ENCODE measurements around the gene HSD17B12.
A peak's percentile ranks its signal among the peaks of the same experiment; 100 is the strongest.

The HSD17B12 gene

DNA sequence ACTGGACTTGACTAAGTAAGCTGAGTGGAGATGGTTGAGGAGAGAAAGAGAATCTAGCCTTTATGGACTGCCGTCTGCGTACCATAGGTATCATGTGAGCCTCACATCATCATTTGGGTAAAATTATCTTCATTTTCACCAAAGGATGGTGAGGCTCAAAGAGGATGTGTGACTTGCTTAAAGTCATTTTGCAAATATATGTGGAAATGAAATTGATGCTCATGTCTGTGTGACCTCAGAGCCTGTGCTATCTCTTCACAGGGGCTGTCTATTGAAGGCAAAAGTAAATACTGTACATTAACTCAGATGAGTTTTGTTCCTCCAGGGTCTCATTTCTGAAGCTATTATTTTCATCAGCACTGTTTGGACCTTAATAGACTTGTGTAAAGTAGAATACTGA lies 116.8 kb downstream of the HSD17B12 start:
- DNase-seq (ENCODE audit: low read depth in 1 of 2, low spot score in 1 of 2), result no peak

DNA sequence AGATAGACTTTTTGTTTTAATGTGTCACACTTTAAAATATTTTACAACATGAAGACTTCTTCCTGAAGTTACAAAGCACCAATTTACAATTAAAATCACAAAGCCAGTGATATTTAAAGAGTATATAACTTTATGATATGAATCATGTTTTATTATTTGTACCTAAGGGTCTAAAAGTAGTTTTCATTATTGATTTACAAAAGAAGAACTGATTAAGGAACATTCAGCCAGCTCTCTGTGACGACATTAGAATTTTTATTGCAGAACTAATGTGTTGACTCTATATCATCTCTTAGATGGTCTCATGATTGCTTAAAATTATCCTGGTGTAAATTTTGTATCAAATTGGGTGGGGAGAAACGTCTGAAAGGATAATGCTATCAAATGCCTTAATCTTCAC lies 117.3 kb downstream of the HSD17B12 start:
- no peak for DNase-seq (ENCODE audit: low read depth in 1 of 2, low spot score in 1 of 2)

DNA sequence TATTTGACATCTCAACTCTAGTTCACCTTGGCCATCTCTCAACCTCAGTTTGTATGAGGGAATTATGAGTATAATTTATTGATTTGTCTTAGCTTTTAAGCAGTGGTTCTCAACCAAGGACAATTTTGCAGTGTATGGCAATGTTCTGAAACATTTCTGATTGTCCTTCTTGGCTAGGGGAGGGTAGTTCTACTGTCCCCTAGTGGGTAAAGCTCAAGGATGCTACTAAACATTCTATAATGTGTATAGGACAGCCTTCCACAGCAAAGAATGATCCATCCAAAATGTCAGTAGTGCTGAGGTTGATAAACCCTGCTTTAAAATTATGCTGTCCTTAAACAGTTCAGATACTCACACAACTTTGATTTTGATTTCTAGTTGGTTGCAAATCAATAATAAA lies 122.0 kb downstream of the HSD17B12 start:
- DNase-seq (ENCODE audit: low read depth in 1 of 2, low spot score in 1 of 2), result no peak

DNA sequence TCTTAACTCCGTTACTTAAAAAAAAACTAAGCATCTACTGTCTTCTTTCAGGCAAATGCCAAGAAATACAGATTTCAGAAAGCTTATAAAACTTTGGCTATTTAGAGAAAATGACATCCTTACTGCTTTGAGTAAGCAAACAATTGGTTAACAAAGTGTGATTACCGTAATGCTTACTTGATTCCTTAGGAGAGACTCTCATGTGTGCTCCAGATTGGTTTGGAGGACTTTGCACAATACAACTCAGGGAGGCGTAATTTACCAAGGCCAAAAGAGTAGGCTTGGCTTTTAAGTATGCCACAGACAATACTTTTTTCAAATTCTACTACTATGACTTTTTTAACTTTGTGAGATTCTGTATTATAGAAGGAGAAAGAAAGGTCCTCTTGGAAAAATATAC lies 123.2 kb downstream of the HSD17B12 start:
- no peak for DNase-seq (ENCODE audit: low read depth in 1 of 2, low spot score in 1 of 2)

DNA sequence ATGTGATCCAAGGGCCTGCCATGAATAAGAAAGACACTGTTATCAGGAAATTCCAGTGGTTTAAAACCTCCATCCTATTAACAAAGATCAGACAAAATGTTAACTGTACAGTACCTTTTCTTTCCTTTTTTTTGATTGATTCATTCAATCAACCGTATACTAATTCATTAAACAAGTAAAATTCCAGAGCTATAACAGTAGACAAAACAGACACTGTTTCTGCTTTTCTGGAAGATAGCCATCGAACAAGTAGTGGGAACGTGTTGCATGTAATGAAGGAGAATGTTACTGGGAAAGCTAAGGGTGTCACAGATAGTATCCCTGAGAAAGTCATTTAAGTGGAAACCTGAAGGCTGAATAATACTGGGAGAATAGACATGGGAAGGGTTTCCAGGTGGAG lies 126.4 kb downstream of the HSD17B12 start:
- no peak for DNase-seq (ENCODE audit: low read depth in 1 of 2, low spot score in 1 of 2)

DNA sequence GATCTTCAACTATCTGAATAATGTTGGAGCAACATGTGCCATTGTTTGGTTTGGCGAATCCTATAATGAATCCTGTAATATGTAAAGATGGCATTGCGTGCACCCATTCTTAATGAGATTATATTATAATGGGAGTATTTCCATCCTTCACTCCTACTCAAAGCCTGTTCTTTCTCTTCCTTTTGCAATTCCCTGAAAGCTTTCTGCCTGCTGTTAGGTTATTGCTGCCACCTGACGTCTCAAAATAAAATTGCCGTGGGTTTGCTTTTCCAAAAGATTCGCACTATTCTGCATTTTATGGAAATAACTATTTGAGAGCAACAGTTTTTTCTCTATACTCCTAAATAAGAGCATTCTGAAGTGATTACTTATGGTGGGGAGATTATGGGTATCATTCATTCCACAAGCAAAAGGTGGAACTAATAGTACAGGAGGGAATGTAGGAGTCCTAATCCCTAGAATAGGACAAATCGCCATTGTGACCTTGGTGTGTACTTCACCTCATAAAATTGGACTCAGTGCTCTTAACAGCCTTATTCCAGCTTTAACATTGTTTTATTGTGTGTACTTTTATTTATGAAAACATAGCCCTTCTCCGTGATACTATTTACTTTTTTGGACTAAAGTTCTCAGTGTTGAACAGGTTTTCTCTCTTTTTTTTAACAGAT lies 130.5 kb downstream of the HSD17B12 start:
- no peak for DNase-seq (ENCODE audit: low read depth in 1 of 2, low spot score in 1 of 2)

DNA sequence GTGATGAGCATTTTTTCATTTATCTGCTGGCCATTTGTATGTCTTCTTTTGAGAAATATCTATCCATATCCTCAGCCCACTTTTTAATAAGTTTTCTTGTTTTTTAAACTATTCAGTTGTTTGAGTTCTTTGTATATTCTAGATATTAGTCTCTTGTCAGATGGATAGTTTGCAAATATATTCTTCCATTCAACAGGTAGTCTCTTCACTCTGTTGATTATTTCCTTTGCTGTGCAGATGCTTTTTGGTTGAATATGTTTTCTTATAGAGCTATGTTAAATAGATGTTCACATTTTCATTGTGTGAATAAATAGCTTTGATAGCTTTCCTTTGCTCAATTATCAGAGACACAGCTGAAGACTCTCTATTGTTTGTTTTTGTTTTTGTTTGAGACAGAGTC lies 131.9 kb downstream of the HSD17B12 start:
- DNase-seq (ENCODE audit: low read depth in 1 of 2, low spot score in 1 of 2), result no peak

DNA sequence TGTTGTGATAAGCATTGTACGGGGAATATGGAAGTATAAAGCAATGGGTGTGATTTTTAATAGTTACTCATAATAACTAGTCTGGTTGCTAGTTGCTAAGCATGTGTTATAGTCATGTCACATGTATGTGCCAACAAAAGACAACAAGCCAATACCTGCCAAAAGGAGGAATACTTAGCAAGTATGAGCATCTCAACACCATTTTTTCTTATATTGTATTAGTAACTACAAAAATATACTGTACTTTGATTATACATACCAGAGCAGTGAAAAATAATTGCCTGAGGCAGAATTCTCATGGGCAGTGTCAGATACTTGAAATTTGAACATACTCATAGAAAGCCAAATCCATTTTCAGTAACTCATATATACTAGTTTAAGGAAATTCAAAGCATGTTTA lies 137.7 kb downstream of the HSD17B12 start:
- DNase-seq (ENCODE audit: low read depth in 1 of 2, low spot score in 1 of 2), result no peak

DNA sequence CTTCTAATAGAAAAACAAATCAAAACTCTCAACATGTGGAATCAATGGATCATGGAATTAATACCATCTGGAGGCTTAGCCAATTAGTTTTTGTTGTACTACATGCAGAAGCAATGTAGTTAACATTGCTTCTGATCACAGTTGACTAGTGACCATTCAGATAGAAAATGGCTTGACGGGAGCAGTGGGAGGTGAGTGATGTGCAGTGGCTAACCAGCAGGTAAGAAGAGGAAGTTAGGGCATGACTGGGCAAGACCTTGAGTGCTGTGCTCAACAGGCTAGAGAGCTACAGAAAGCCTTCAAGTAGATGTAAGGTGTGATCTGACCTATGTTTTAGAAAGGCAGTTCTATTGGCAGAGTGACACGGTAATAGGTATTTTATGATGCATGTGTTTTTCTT lies 139.4 kb downstream of the HSD17B12 start:
- DNase-seq (ENCODE audit: low read depth in 1 of 2, low spot score in 1 of 2), result no peak

DNA sequence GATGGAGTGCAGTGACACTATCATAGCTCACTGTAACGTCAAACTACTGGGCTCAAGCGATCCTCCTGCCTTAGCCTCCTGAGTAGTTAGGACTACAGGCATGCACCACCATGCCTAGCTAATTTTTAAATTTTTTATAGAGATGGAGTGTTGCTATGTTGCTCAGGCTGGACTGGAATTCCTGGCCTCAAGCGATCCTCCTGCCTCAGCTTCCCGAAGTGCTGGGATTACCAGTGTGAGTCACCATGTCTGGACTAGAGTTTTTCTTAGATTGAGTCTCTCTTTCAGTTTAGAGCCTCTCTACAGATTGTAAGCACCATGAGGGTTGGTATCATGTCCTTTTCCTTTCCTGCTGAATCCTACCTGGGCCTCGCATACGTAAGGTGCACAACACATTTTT lies 142.8 kb downstream of the HSD17B12 start:
- DNase-seq (ENCODE audit: low read depth in 1 of 2, low spot score in 1 of 2), result no peak

DNA sequence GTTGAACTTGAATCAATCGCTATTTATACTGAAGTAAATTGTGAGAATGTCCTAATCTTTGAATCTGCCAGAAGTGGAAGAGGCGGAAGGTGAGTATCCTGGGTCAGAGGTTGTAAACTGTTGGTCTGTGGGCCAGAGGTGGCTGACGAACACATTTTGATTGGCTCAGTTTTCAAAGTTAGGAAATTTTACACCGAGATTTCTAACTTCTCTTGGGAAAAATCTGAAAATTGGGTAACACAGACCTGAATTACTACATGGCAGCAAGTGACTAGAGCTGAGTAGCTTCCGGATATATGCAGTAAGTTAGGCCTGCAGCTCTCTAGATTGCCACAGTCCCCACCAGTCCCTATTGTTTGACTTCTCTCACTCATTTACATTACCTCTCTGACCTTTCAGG lies 143.3 kb downstream of the HSD17B12 start:
- DNase-seq (ENCODE audit: low read depth in 1 of 2, low spot score in 1 of 2), result no peak

DNA sequence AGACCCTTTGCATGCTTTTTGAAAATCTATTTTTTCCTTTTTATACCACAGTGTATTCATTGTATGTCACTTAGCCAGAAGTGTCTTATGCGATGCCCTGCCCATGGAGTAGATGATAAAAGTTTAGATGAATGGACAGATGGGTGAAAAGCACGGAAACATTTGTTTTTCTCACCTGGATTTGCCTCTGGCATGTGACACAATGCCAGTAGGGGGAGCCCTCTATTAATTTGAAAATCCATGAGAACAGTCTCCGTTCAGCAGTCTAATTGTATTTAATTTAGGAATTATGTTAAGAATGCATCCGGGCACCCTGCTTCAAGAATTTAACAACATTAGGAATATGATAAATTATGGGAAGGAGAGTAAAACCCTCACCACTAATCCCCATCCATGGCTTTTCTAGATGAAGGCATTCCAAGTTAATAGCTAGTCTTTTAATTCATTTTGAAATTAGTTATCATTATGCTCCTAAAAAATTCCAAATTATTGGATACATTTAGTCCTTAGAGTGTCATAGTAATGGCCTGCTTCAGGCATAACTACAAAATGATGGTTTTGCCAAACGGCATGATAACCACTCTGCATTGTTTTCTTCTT lies 144.8 kb downstream of the HSD17B12 start:
- DNase-seq (ENCODE audit: low read depth in 1 of 2, low spot score in 1 of 2), result no peak

DNA sequence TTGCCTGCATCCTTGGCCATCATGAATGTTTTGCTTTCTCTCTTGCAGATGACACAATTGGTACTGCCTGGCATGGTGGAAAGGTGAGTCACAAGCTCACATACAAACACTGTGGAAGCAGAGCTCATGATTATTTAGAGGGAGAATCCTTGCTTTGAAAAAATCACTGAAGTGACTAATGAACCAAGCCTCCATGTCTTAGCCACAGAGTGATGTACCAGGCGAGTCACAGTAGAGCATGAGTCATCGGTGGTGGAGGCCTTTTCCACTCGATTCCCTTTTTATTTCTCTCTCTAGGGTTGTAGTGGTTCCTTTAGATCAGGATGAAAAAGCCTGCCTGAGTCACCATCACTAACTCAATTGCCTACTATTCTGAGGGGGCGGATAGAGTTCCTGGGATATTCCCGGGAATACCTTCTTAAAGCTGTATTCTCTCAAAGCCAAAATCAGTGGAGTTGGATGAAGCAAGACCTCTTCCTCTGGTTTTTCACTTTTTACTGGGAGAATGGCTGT lies 150.4 kb downstream of the HSD17B12 start:
- DNase-seq (ENCODE audit: low read depth in 1 of 2, low spot score in 1 of 2), result peak in 1 of 2 donors; percentile 12

DNA sequence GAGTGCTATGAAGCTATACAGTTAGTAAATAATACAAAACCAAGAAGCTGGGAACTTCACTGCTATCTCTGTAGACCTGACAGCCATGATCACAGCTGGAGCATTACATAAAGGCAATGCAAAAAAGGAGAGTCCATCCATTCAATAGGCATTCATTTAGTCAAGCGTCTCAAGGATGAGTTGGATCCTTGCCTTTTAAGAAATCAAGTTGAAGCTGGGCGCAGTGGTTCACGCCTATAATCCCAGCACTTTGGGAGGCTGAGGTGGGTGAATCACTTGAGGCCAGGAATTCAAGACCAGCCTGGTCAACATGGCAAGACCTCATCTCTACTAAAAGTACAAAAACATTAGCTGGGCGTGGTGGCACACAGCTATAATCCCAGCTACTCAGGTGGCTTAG lies 152.0 kb downstream of the HSD17B12 start:
- DNase-seq (ENCODE audit: low read depth in 1 of 2, low spot score in 1 of 2), result no peak

DNA sequence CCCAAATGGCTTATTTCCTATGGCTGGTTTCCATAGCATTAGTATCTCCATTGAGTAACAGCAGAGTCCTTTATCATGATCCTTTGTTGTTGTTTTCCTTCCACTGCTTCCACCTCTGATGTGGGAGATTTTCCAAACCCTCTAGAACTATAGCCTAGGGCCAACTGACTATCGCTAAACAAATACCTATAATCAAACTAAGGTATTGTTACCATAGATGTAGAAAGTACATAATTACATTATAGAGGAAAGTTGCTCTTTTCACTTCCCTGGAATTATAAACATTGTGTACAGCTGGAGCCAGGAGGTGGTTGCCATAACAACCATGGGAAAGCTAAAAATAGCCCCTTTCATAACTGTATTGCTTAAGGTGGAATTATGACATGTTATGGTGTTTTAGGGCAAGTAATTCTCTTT lies 153.1 kb downstream of the HSD17B12 start:
- no peak for DNase-seq (ENCODE audit: low read depth in 1 of 2, low spot score in 1 of 2)

DNA sequence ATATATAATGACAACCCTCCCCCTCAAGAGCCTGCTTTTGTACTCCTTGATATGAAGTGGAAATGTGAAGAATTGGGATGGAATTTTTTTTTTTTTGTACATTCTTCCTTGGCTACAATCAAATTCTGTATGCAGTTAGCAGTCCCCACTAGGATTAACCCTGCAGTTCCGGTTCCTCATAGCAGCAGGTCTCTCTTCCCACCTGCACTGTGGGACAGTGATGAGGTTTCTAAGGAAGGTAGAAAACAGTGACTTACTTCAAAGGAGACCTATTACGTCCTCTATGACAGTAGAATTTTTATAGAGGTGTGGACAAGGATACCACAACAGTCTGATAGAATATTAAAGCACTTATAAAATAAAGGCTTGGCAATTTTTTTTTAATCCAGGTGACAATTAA lies 153.7 kb downstream of the HSD17B12 start:
- no peak for DNase-seq (ENCODE audit: low read depth in 1 of 2, low spot score in 1 of 2)

DNA sequence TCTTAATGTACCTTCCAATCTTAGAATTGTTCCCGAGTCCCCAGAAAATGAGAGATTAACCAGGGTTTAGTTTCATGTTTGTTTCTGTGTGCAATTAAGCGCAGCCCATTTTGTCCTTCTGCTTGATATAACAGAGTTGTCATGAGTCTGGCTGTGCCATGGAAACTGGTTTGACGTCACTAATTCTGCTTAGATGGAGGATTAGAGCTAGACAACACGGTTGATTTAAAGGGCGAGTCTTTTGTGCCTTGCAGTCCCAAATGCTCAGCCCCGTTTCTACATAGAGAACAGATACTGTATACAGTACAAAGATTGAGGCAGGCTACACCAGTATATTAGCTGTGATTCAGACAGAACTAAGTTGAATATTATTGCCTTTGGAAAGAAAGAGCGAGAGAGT lies 154.6 kb downstream of the HSD17B12 start:
- no peak for DNase-seq (ENCODE audit: low read depth in 1 of 2, low spot score in 1 of 2)

DNA sequence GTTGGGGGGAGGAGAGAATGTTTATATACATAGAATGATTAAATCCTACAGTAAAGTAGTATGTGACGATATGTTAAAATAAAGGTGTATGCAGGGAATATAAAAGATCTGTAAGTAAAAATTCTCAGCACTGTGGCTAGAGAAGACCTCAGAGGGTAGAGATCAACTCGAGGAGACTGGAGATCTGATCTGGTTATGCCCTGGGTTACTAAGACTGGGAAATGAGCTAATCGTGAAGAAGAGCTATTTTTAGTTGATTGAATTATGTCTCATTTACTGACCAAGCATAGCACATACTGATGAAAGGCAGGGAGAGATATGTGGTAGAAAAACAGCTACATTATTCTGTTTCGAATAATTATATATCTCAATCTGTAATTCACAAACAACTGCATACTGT lies 157.3 kb downstream of the HSD17B12 start:
- no peak for DNase-seq (ENCODE audit: low read depth in 1 of 2, low spot score in 1 of 2)

DNA sequence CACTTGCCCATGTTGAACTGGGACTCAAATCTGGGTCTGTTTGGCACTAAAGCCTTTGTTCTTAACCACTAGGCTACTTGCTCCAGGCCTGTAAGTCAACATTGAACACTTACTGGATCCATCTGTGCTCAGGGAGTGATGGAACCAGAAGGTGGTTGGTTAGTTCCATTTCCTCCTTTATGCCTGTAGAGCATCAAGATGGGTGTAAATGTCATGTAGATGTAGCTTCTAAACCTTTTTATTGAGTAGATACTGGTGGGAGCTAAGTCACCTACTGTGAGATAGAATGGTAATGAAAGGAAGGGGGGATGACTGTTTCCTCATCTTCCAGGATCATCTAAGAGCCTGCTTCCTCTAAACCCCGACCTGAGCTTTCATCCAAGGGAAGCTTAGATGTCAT lies 161.5 kb downstream of the HSD17B12 start:
- DNase-seq (ENCODE audit: low read depth in 1 of 2, low spot score in 1 of 2), result no peak

DNA sequence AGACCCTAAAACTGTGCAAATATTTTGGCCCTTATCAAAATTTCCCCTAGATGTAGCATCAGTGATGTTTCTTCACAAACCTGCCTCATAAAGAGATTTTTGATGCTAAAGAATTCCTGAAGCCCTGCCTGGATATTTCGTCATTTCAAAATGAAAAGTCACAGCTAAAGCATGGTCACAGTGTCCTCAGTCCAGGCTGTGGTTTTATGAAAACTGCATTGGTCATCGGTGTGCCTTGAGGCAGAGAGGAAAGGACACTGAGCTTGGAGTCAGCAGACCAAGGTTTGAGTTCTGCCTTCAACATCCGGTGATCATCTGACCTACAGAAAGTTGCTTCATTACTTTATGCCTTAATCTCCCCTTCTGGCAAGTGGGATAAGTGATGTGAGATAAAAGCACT lies 165.3 kb downstream of the HSD17B12 start:
- no peak for DNase-seq (ENCODE audit: low read depth in 1 of 2, low spot score in 1 of 2)

DNA sequence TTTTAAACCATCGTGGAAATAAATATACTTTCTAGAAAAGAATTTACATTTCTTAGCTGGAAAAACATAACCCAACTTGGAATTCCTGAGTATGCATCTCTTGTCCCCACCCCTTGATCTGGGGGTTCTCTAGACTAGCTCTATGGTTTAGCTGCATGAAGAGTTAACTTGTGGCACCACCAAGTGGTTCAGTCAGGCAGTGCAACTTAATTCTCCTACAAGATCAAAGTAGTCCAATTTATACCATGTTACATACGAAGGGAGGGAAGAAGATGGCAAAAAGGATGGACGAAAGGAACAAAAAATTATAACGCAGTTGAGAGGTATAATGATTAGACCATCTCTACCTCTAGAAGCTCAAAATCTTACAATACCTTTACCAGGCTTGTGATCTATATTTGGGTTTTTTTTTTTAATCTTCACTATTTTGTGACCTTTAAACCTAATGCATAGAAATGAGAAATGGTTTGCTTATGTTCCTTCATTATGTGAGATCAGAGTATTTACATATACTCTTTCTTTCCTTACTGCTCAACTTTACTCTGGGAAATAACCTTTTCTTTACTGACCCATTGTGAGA lies 171.6 kb downstream of the HSD17B12 start:
- peak in 1 of 2 donors; percentile 37 for DNase-seq (ENCODE audit: low read depth in 1 of 2, low spot score in 1 of 2)

DNA sequence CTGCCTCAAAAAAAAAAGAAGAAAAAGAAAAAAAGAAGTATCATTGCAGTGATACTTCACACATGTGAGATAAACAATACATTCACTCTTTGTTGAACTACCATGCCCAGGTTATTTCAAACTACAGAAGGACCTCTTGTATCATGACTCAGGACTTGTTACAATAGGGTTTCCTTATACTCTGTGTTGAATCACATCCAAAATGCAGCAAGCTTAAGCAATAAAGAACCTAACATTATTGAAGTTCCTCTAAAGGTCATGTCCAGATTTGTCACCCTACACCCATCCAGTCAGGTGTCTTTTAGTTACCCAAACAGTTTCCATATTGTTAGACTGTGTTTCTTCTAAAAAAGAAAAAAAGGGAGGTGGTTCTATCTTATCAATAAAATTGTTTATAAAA lies 173.2 kb downstream of the HSD17B12 start:
- no peak for DNase-seq (ENCODE audit: low read depth in 1 of 2, low spot score in 1 of 2)

DNA sequence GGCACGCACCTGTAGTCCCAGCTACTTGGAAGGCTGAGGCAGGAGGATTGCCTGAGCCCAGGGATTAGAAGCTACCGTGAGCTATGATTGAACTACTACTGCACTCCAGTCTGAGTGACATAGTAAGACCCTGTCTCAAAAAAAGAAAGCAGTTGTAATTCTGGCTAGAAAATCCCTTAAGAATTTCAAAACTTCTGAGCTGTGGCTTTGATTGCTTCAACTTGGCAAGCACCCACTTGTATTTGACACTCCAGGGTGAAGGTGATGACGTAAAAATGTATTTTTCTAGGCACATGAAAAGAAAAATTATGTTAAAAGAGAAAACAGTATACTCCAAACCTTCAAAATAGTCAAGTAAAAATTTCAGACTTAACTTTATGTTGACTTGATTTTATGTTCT lies 176.5 kb downstream of the HSD17B12 start:
- no peak for DNase-seq (ENCODE audit: low read depth in 1 of 2, low spot score in 1 of 2)
